OCI-LY1 (cell line): Measurements from ENCODE around the gene EYS.

Experiments
- EZH2 ChIP-seq: fragments of 200-600 bp; sonication (generic), shearing (Covaris generic); IDR thresholded peaks from 2 replicates; pipeline ENCODE4 v1.8.0; 2017; ENCODE audit warnings: borderline replicate concordance, mixed run types, mild to moderate bottlenecking, antibody characterized with exemption, low read length, moderate library complexity, mixed read lengths
- TF ChIP-seq, protein P1 (sequence below): fragments of 200-600 bp; sonication (generic), shearing (Covaris generic); IDR thresholded peaks from 2 replicates; pipeline ENCODE4 v1.5.1; 2017; ENCODE audit warnings: mild to moderate bottlenecking, antibody characterized with exemption, low read length, moderate library complexity, mixed read lengths

DNA sequence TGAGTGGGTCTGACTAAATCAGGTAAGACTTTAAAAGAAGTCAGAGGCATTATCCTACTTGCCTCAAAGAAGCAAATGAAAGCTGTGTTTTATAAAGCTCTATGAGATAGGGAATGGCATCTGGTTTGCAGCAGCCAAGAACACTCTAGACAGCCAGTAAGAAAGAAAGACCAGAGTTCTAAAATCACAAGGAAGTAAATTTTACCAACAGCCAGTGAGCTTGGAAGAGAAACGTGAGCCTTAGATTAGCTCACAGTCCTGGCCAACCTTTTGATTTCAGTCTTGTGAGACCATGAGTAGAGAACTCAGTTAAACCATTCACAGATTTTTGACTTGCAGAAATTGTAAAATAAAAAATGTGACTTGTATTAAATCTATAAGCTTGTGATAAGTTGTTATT lies 693.0 kb downstream of the EYS start:
- TF ChIP-seq, protein P1, sequence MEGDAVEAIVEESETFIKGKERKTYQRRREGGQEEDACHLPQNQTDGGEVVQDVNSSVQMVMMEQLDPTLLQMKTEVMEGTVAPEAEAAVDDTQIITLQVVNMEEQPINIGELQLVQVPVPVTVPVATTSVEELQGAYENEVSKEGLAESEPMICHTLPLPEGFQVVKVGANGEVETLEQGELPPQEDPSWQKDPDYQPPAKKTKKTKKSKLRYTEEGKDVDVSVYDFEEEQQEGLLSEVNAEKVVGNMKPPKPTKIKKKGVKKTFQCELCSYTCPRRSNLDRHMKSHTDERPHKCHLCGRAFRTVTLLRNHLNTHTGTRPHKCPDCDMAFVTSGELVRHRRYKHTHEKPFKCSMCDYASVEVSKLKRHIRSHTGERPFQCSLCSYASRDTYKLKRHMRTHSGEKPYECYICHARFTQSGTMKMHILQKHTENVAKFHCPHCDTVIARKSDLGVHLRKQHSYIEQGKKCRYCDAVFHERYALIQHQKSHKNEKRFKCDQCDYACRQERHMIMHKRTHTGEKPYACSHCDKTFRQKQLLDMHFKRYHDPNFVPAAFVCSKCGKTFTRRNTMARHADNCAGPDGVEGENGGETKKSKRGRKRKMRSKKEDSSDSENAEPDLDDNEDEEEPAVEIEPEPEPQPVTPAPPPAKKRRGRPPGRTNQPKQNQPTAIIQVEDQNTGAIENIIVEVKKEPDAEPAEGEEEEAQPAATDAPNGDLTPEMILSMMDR, result no peak
- no peak for TF ChIP-seq EZH2
